GM12878 (cell line): Measurements from ENCODE around the gene RTN4RL1. TPM values are rescaled to one million over a fixed set of nuclear protein-coding genes. Genes with fewer than 3 reads are reported as not detected.

Source experiments
- ATAC-seq: fragments of 200-7000 bp; cut with Tn5 transposase; 3 replicates; pipeline ENCODE4 v1.9.1; 2020; ENCODE audit warnings: mild to moderate bottlenecking, moderate library complexity
- BruUV-seq: library from RNA; stranded (reverse); fragments of 400-500 nt; replicated peaks from 2 replicates; lab custom pipeline; 2021; lab: Mats Ljungman, UMichigan
- CTCF ChIA-PET: fragments of 300-600 bp; sonication (Branson Sonifier 250); formaldehyde crosslinking; extraction: SDS; loops from one replicate; lab custom pipeline; 2021; ENCODE audit warnings: inconsistent platforms; lab: Yijun Ruan, JAX
- POLR2A ChIA-PET: fragments of 350-600 bp; formaldehyde crosslinking; extraction: SDS; loops from one replicate; lab custom pipeline; 2021; ENCODE audit warnings: inconsistent platforms; lab: Charles Lee
- RAD21 ChIA-PET: fragments of 300-600 bp; sonication (Branson Sonifier 250); formaldehyde crosslinking; loops from one replicate; lab custom pipeline; 2023; ENCODE audit warnings: antibody characterized with exemption; ENCODE audit not compliant: unreplicated experiment; lab: Charles Lee
- SMC1A ChIA-PET: fragments of 300-600 bp; sonication (Branson Sonifier 250); formaldehyde crosslinking; loops from one replicate; lab custom pipeline; 2023; ENCODE audit not compliant: unreplicated experiment, uncharacterized antibody; lab: Charles Lee
- DNase-seq: peaks from one replicate; pipeline ENCODE4 v3.0.0-alpha.2; 2011; ENCODE audit warnings: low read depth, low spot score
- FAIRE-seq: peaks from 3 replicates; lab custom pipeline; 2011; peaks lifted over from hg19 to GRCh38; lab: Jason Lieb, UNC
- H2AFZ ChIP-seq: 2 replicates; pipeline ENCODE4 v1.6.0; 2011; ENCODE audit warnings: low read depth, low read length, control low read depth; ENCODE audit not compliant: control insufficient read depth
- H3K27ac ChIP-seq: 2 replicates; pipeline ENCODE4 v1.5.1; 2011; ENCODE audit warnings: control low read depth; ENCODE audit not compliant: control insufficient read depth, insufficient read depth
- H3K27me3 ChIP-seq, 2 experiments: replicated peaks in 1 of 2; 2 replicates each; pipeline versions ENCODE4 v1.6.0 to v1.6.1; 2011; ENCODE audit warnings: low read length in 1 of 2; ENCODE audit not compliant: control insufficient read depth in 2 of 2, insufficient read depth in 2 of 2
- H3K36me3 ChIP-seq, 2 experiments: 2 replicates each; pipeline ENCODE4 v1.5.1; 2011; ENCODE audit warnings: low read length in 1 of 2; ENCODE audit not compliant: control insufficient read depth in 2 of 2, insufficient read depth in 2 of 2
- H3K4me1 ChIP-seq: 2 replicates; pipeline ENCODE4 v1.6.1; 2011; ENCODE audit warnings: mild to moderate bottlenecking, low read length, moderate library complexity, mixed read lengths; ENCODE audit not compliant: control insufficient read depth, insufficient read depth
- H3K4me2 ChIP-seq: 2 replicates; pipeline ENCODE4 v1.6.0; 2011; ENCODE audit warnings: control low read depth; ENCODE audit not compliant: control insufficient read depth, insufficient read depth
- H3K4me3 ChIP-seq: fragments of 200-600 bp; sonication (generic); 2 replicates; pipeline ENCODE4 v1.5.1; 2016
- H3K79me2 ChIP-seq: 2 replicates; pipeline ENCODE4 v1.6.0; 2011; ENCODE audit warnings: low read length; ENCODE audit not compliant: control insufficient read depth, insufficient read depth
- H3K9ac ChIP-seq: 2 replicates; pipeline ENCODE4 v1.8.0; 2011; ENCODE audit warnings: low read length, control low read depth, mixed read lengths; ENCODE audit not compliant: control insufficient read depth, insufficient read depth
- H3K9me3 ChIP-seq: replicated peaks from 3 replicates; pipeline ENCODE4 v1.5.1; 2011; ENCODE audit warnings: mild to moderate bottlenecking, low read length; ENCODE audit not compliant: control insufficient read depth, insufficient read depth
- H4K20me1 ChIP-seq: 2 replicates; pipeline ENCODE4 v1.6.0; 2011; ENCODE audit not compliant: control insufficient read depth, insufficient read depth
- NKRF ChIP-seq: fragments of 450-650 bp; conservative IDR thresholded peaks from 2 replicates; pipeline ENCODE4 v1.6.1; 2017; ENCODE audit warnings: mild to moderate bottlenecking, moderate library complexity
- SP1 ChIP-seq: IDR thresholded peaks from one replicate; pipeline ENCODE4 v1.6.1; 2011; ENCODE audit warnings: low read depth, low read length
- ZNF592 ChIP-seq: fragments of 450-650 bp; IDR thresholded peaks from 2 replicates; pipeline ENCODE4 v1.6.1; 2017; ENCODE audit warnings: mild to moderate bottlenecking, moderate library complexity
- WGBS: methylation state at CpG from one replicate; pipeline ENCODE4 v1.1.6; 2016; ENCODE audit warnings: low lambda C conversion rate; ENCODE audit not compliant: insufficient replicate concordance, insufficient coverage; ENCODE audit errors: missing lambda C conversion rate; 5-methylcytosine and 5-hydroxymethylcytosine counted together
- in situ Hi-C: fragments of 300-500 bp; cut with MboI; formaldehyde crosslinking; loops from 9 replicates; pipeline ENCODE4 v1.14.3; 2018; ENCODE audit warnings: mixed read lengths
- intact Hi-C: fragments of 100-400 bp; cut with micrococcal nuclease; formaldehyde crosslinking; loops from one replicate; pipeline ENCODE4 v1.14.2; 2022; ENCODE audit not compliant: unreplicated experiment
- polyA plus RNA-seq, 11 experiments: library from polyadenylated mRNA; depleted of rRNA in 4 of 11; unstranded in 6 of 11; stranded (reverse) in 5 of 11; fragments of >200 nt; fragmentation: Nextera tagmentation in 4 of 11; fragmentation: Illumina TruSeq in 1 of 11; extraction: Ambion mirVana in 4 of 11; extraction: Trizol in 1 of 11; gene quantifications; 1 replicate in 1 of 11; 2 replicates in 10 of 11; pipeline versions ENCODE4 v1.2.1 to v1.2.3, GENCODE V29; 2011 to 2016; ENCODE audit warnings: inconsistent platforms in 2 of 11, missing spikeins in 2 of 11, low read depth in 1 of 11
- total RNA-seq, 4 experiments: library from RNA; depleted of rRNA in 3 of 4; stranded (reverse); fragments of >200 nt in 3 of 4; fragmentation: Illumina TruSeq in 1 of 4; extraction: Trizol in 1 of 4; gene quantifications; 2 replicates each; pipeline versions ENCODE4 v1.2.1 to v1.2.3, GENCODE V29; 2013 to 2021

The RTN4RL1 gene
- total and polyA plus RNA-seq, 10 of the 15 experiments (the other 5 are each of a cell fraction or from before 2014, with no cell fraction given), result 0.08 to 0.11 (median 0.10) TPM; not detected in 7

GRCh38 chr17:1907909-1908698, 117.0 kb downstream of the RTN4RL1 start:
- RAD21 ChIA-PET, result interaction anchor here (0.9 to 1.0 kb wide), 8 partner anchors 118 to 338 kb away, joined by 3 to 8 read pairs (median 3); partner anchors contain the start of gene DPH1
- SMC1A ChIA-PET, result interaction anchor here (1.0 to 1.8 kb wide), 6 partner anchors 106 to 474 kb away, joined by 3 to 4 read pairs (median 3); no protein-coding TSS in a partner anchor
- in situ Hi-C loops, result loop anchor here (25.0 kb wide), 1 partner anchor 104 kb away; no protein-coding TSS in a partner anchor
- no peaks in the 10 kb centered on the region for H3K9me3 ChIP-seq
- no peaks in the 10 kb centered on the region for H3K36me3 ChIP-seq
- H3K79me2 ChIP-seq, result no peaks in the 10 kb centered on the region
- peak overlapping the region; percentile 42 for H3K4me2 ChIP-seq
- FAIRE-seq, result no peak
- CTCF ChIA-PET, result interaction anchor here (1.0 to 2.5 kb wide), 6 partner anchors 12 to 508 kb away, joined by 3 to 12 read pairs (median 5); partner anchors contain the start of gene DPH1
- intact Hi-C loops, result loop anchor here (2.0 kb wide), 1 partner anchor 123 kb away; the partner anchor contains the start of gene DPH1
- POLR2A ChIA-PET, result interaction anchor here (0.6 kb wide), 1 partner anchor 87 kb away, joined by 4 read pairs; no protein-coding TSS in a partner anchor
- WGBS, result 15% methylated on average over 48 of the region's 49 CpGs
- no peaks in the 10 kb centered on the region for H4K20me1 ChIP-seq
- H3K9ac ChIP-seq, result no peak overlapping the region
- H2AFZ ChIP-seq, result peak overlapping the region; percentile 6; the same call in 1 of the 2 replicates
- H3K27me3 ChIP-seq, result no peaks in the 10 kb centered on the region
- DNase-seq, result no peak
- H3K4me1 ChIP-seq, result peaks cover 19% of the 10 kb centered on the region
- H3K27ac ChIP-seq, result no peak overlapping the region
- H3K4me3 ChIP-seq, result peak overlapping the region; percentile 11; the same call in 1 of the 2 replicates
- TF ChIP-seq NKRF (no peak), SP1 (peak; percentile 39), ZNF592 (no peak)
- peak; percentile 18; the same call in 1 of the 3 replicates for ATAC-seq
- no TSS peak for BruUV-seq
